Keratinocyte (primary cell): ENCODE data around the gene ATXN2L.

Experiments
- EZH2 ChIP-seq: IDR thresholded peaks from one replicate; pipeline ENCODE4 v1.6.1; 2012; ENCODE audit warnings: inconsistent platforms, mild to moderate bottlenecking, low read length, moderate library complexity
- TF ChIP-seq, protein P1 (sequence below), 3 experiments: IDR thresholded peaks in 1 of 3; conservative IDR thresholded peaks in 1 of 3; optimal IDR thresholded peaks in 1 of 3; 2 replicates in 2 of 3; 3 replicates in 1 of 3; pipeline versions ENCODE3 to v1.5.1; 2011; ENCODE audit warnings: low read length in 3 of 3, mild to moderate bottlenecking in 3 of 3, moderate library complexity in 2 of 3, control low read depth in 1 of 3, inconsistent platforms in 1 of 3; ENCODE audit not compliant: insufficient read depth in 2 of 3; ENCODE audit errors: extremely low read depth in 1 of 3

DNA sequence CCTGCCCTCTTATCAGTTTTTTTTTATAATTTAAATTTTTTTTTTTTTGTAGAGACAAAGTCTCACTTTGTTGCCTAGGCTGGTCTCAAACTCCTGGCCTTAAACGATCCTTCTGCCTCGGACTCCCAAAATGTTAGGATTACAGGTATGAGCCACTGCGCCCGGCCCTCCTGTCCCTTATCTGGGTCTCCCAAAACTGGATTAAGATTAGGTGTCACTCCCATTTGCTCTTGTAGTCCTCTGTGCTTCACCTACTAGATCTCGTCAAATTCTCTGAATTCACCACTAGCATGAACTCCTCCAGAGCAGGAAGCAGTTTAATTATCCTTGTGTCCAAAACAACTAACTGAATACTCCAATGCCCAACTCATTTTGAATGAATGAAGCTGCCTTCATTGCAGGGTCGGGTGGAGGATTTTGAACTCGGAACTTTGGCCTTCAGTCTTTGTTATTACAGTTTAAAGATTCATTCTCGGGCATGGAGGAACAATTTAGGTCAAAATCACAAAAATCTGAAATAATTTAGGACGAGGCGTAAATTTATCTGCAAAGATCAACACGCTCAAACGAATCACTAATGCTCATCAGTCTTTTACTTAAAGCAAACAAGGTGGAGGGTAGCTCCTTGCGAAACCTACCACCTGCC, 802 bp upstream of the ATXN2L start:
- TF ChIP-seq, protein P1, sequence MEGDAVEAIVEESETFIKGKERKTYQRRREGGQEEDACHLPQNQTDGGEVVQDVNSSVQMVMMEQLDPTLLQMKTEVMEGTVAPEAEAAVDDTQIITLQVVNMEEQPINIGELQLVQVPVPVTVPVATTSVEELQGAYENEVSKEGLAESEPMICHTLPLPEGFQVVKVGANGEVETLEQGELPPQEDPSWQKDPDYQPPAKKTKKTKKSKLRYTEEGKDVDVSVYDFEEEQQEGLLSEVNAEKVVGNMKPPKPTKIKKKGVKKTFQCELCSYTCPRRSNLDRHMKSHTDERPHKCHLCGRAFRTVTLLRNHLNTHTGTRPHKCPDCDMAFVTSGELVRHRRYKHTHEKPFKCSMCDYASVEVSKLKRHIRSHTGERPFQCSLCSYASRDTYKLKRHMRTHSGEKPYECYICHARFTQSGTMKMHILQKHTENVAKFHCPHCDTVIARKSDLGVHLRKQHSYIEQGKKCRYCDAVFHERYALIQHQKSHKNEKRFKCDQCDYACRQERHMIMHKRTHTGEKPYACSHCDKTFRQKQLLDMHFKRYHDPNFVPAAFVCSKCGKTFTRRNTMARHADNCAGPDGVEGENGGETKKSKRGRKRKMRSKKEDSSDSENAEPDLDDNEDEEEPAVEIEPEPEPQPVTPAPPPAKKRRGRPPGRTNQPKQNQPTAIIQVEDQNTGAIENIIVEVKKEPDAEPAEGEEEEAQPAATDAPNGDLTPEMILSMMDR (optimal IDR thresholded peaks at IDR 0.05 in 1 of 3, IDR thresholded peaks at IDR 0.05 in 1 of 3, conservative IDR thresholded peaks at IDR 0.05 in 1 of 3; ENCODE audit: extremely low read depth in 1 of 3, insufficient read depth in 2 of 3, low read length in 3 of 3): no peak
- no peak for TF ChIP-seq EZH2
